Measurements from ENCODE around the gene PIP5K1B.

The PIP5K1B gene

DNA sequence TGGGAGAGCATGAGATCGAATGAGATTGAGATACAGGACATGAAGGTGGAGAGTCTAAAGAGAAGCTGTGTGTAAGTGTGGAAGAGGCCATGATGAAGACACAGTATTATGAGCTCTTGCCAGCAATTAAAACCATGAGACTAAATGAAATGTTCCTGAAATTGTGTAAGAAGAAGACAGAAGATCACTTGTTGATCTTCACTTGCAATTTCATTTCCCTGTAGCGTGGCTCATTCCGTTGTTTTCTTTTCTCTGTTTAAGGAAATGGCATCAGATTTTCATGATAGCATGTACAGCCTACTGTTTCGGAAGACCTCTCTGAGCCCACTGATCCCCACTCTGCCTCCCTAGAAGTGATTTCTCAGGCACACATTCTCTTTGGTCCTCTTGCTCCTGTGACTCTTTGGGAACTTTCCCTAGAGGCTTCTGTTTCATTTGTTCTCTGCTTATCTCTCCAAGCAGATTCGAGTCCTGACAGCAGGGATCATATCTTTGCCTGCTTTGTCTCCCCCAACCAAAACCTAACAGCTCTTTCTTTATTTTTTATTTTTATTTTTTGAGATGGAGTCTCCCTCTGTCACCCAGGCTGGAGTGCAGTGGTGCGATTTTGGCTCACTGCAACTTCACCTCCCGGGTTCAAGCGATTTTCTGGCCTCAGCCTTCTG, 16.8 kb downstream of the PIP5K1B start:
- Histone ChIP-seq H3K9ac (ENCODE audit: low read length) (no peak overlapping the region), H3K27me3 (ENCODE audit: control insufficient read depth in 1 of 2, insufficient read depth in 2 of 2, low read length in 2 of 2) (no peaks in the 10 kb centered on the region), H3K27ac (ENCODE audit: low read depth, low read length) (no peak overlapping the region), H3K9me3 (ENCODE audit: low read length) (no peaks in the 10 kb centered on the region), H3K36me3 (ENCODE audit: insufficient read depth, low read length) (no peaks in the 10 kb centered on the region), H3K4me3 (ENCODE audit: low read depth in 1 of 2, low read length in 2 of 2) (no peak overlapping the region), H3K4me1 (ENCODE audit: insufficient read depth, low read length) (no peaks in the 10 kb centered on the region)

DNA sequence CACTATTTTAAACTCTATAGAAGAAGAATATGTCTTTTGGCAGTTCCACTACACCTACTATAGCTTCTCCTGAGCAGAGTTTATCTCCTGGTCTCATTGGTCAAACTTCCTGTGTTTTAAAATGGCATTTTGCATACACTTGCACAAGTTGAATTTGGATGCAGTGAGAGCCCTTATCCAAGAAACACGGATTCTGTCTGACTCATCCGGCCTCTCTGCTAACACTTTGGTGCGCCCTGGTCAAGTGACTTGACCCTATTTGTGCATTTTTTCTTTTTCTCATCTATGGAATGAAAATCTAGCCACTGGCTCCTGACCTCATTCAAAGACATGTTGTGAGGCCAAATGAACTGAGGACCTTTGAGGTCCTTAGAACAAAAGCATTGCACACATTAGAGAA, 20.0 kb downstream of the PIP5K1B start:
- Histone ChIP-seq H3K27me3 (ENCODE audit: control insufficient read depth in 1 of 2, insufficient read depth in 2 of 2, low read length in 2 of 2) (no peaks in the 10 kb centered on the region), H3K4me3 (ENCODE audit: low read depth in 1 of 2, low read length in 2 of 2) (no peak overlapping the region), H3K9ac (ENCODE audit: low read length) (no peak overlapping the region), H3K27ac (ENCODE audit: low read depth, low read length) (no peak overlapping the region), H3K4me1 (ENCODE audit: insufficient read depth, low read length) (no peaks in the 10 kb centered on the region), H3K36me3 (ENCODE audit: insufficient read depth, low read length) (no peaks in the 10 kb centered on the region), H3K9me3 (ENCODE audit: low read length) (no peaks in the 10 kb centered on the region)

- no peaks in the 10 kb centered on the region for H3K9me3 ChIP-seq (ENCODE audit: low read length)
- H3K27ac ChIP-seq (ENCODE audit: low read depth, low read length): no peak overlapping the region
- no peaks in the 10 kb centered on the region for H3K4me1 ChIP-seq (ENCODE audit: insufficient read depth, low read length)
- no peaks in the 10 kb centered on the region for H3K27me3 ChIP-seq (ENCODE audit: control insufficient read depth in 1 of 2, insufficient read depth in 2 of 2, low read length in 2 of 2)
- no peak overlapping the region for H3K9ac ChIP-seq (ENCODE audit: low read length)
- no peaks in the 10 kb centered on the region for H3K36me3 ChIP-seq (ENCODE audit: insufficient read depth, low read length)
- H3K4me3 ChIP-seq (ENCODE audit: low read depth in 1 of 2, low read length in 2 of 2): no peak overlapping the region
Observed at GRCh38 chr9:68726489-68726888, 21.4 kb downstream of the PIP5K1B start.

GRCh38 chr9:68727636-68728035, 22.6 kb downstream of the PIP5K1B start:
- Histone ChIP-seq H3K9me3 (ENCODE audit: low read length) (no peaks in the 10 kb centered on the region), H3K36me3 (ENCODE audit: insufficient read depth, low read length) (no peaks in the 10 kb centered on the region), H3K4me1 (ENCODE audit: insufficient read depth, low read length) (no peaks in the 10 kb centered on the region), H3K27ac (ENCODE audit: low read depth, low read length) (no peak overlapping the region), H3K27me3 (ENCODE audit: control insufficient read depth in 1 of 2, insufficient read depth in 2 of 2, low read length in 2 of 2) (no peaks in the 10 kb centered on the region), H3K9ac (ENCODE audit: low read length) (no peak overlapping the region), H3K4me3 (ENCODE audit: low read depth in 1 of 2, low read length in 2 of 2) (no peak overlapping the region)

DNA sequence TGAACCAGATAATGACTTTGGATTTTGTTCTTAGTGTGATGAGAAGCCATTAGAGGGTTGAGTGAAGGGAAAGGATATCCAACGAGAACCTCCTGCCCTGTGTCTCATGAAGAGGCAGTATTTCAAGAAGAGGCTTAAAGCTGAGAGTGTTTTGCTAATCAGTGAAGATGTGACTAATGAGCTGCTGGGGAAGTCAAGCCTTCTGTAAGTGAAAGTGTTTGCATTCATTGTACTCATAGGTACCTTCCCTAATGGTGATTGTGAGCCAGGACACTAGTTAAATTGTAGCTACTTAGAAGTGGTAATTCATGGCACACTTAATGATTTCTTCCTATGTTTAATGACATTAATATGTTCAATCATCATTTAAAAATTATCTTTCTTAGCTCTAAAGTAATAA, 23.7 kb downstream of the PIP5K1B start:
- no peaks in the 10 kb centered on the region for H3K9me3 ChIP-seq (ENCODE audit: low read length)
- no peaks in the 10 kb centered on the region for H3K36me3 ChIP-seq (ENCODE audit: insufficient read depth, low read length)
- no peaks in the 10 kb centered on the region for H3K4me1 ChIP-seq (ENCODE audit: insufficient read depth, low read length)
- no peak overlapping the region for H3K9ac ChIP-seq (ENCODE audit: low read length)
- H3K27ac ChIP-seq (ENCODE audit: low read depth, low read length): no peak overlapping the region
- H3K27me3 ChIP-seq (ENCODE audit: control insufficient read depth in 1 of 2, insufficient read depth in 2 of 2, low read length in 2 of 2): no peaks in the 10 kb centered on the region
- no peak overlapping the region for H3K4me3 ChIP-seq (ENCODE audit: low read depth in 1 of 2, low read length in 2 of 2)

DNA sequence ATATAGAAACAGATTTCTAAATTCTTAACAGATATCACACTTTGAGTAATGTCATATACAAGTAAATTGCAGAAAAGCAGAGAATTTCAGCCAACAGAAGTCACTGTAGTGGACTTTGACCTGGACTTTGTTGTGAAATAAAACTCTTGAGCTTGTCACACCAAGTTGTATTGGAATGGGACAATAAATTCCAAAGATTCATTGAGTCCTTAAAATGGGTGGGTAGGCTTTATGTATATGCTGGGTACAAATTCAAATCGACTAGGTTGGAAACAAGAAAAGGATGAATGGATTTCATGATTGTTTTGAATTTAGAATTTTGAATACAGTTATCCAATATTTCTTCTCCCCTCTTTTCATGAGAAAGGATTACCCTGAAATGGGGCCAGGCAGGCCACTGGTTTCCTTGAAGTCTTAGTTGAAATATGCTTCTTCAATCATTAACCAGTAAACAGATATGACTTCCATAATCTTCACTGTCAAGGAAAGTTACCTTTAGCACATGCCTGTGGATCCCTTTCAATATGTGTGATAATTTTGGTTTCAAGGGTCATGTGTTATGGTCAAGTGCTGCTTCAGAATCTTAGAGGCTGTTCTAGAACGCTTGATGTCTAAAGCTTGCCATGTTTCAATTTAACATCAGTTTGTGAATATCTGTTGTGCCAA, 25.7 kb downstream of the PIP5K1B start:
- Histone ChIP-seq H3K4me1 (ENCODE audit: insufficient read depth, low read length) (no peaks in the 10 kb centered on the region), H3K9ac (ENCODE audit: low read length) (no peak overlapping the region)

GRCh38 chr9:68731857-68732256, 26.8 kb downstream of the PIP5K1B start:
- Histone ChIP-seq H3K9ac (ENCODE audit: low read length) (no peak overlapping the region), H3K27ac (ENCODE audit: low read depth, low read length) (no peak overlapping the region), H3K4me1 (ENCODE audit: insufficient read depth, low read length) (no peaks in the 10 kb centered on the region), H3K36me3 (ENCODE audit: insufficient read depth, low read length) (no peaks in the 10 kb centered on the region), H3K27me3 (ENCODE audit: control insufficient read depth in 1 of 2, insufficient read depth in 2 of 2, low read length in 2 of 2) (no peaks in the 10 kb centered on the region), H3K4me3 (ENCODE audit: low read depth in 1 of 2, low read length in 2 of 2) (no peak overlapping the region), H3K9me3 (ENCODE audit: low read length) (no peaks in the 10 kb centered on the region)

More for the DNA sequence above, 25.7 kb downstream of the PIP5K1B start:
- no peak overlapping the region for H3K4me3 ChIP-seq (ENCODE audit: low read depth in 1 of 2, low read length in 2 of 2)
- no peaks in the 10 kb centered on the region for H3K9me3 ChIP-seq (ENCODE audit: low read length)
- no peaks in the 10 kb centered on the region for H3K36me3 ChIP-seq (ENCODE audit: insufficient read depth, low read length)
- H3K27me3 ChIP-seq (ENCODE audit: control insufficient read depth in 1 of 2, insufficient read depth in 2 of 2, low read length in 2 of 2): no peaks in the 10 kb centered on the region
- no peak overlapping the region for H3K27ac ChIP-seq (ENCODE audit: low read depth, low read length)

GRCh38 chr9:68732405-68733020, 27.5 kb downstream of the PIP5K1B start:
- Histone ChIP-seq H3K9ac (ENCODE audit: low read length) (no peak overlapping the region), H3K36me3 (ENCODE audit: insufficient read depth, low read length) (no peaks in the 10 kb centered on the region), H3K4me1 (ENCODE audit: insufficient read depth, low read length) (no peaks in the 10 kb centered on the region)

DNA sequence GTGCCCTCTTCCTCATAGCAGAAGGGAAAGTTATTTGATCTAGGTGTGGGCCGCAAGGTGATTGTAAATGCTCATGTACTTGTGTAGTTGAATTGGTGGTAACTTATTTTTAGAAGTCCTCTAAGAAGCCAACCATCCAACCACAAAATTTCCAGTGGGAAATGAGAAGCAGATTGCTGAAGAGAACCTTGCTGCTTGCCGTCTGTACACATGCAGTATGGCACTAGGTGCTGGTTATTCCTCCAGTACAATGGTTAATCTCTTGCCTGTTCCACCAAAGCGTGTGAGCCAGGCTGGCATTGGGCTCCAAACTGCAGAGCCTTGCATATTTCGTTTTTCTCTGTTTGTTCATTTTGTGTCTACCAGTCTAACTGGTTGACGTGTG, 28.0 kb downstream of the PIP5K1B start:
- Histone ChIP-seq H3K27me3 (ENCODE audit: control insufficient read depth in 1 of 2, insufficient read depth in 2 of 2, low read length in 2 of 2) (no peaks in the 10 kb centered on the region), H3K9ac (ENCODE audit: low read length) (no peak overlapping the region), H3K36me3 (ENCODE audit: insufficient read depth, low read length) (no peaks in the 10 kb centered on the region), H3K9me3 (ENCODE audit: low read length) (no peaks in the 10 kb centered on the region), H3K4me1 (ENCODE audit: insufficient read depth, low read length) (no peaks in the 10 kb centered on the region), H3K27ac (ENCODE audit: low read depth, low read length) (no peak overlapping the region), H3K4me3 (ENCODE audit: low read depth in 1 of 2, low read length in 2 of 2) (no peak overlapping the region)

More at GRCh38 chr9:68732405-68733020, 27.5 kb downstream of the PIP5K1B start:
- no peaks in the 10 kb centered on the region for H3K27me3 ChIP-seq (ENCODE audit: control insufficient read depth in 1 of 2, insufficient read depth in 2 of 2, low read length in 2 of 2)
- no peak overlapping the region for H3K27ac ChIP-seq (ENCODE audit: low read depth, low read length)
- no peaks in the 10 kb centered on the region for H3K9me3 ChIP-seq (ENCODE audit: low read length)
- H3K4me3 ChIP-seq (ENCODE audit: low read depth in 1 of 2, low read length in 2 of 2): no peak overlapping the region

- H3K4me1 ChIP-seq (ENCODE audit: insufficient read depth, low read length): no peaks in the 10 kb centered on the region
- H3K27ac ChIP-seq (ENCODE audit: low read depth, low read length): no peak overlapping the region
- H3K9ac ChIP-seq (ENCODE audit: low read length): no peak overlapping the region
- H3K9me3 ChIP-seq (ENCODE audit: low read length): no peaks in the 10 kb centered on the region
- peaks cover 0 to 4% of the 10 kb centered on the region in 2 donors for H3K27me3 ChIP-seq (ENCODE audit: control insufficient read depth in 1 of 2, insufficient read depth in 2 of 2, low read length in 2 of 2)
- no peak overlapping the region for H3K4me3 ChIP-seq (ENCODE audit: low read depth in 1 of 2, low read length in 2 of 2)
- H3K36me3 ChIP-seq (ENCODE audit: insufficient read depth, low read length): no peaks in the 10 kb centered on the region
Observed at GRCh38 chr9:68738358-68738757, 33.3 kb downstream of the PIP5K1B start.

DNA sequence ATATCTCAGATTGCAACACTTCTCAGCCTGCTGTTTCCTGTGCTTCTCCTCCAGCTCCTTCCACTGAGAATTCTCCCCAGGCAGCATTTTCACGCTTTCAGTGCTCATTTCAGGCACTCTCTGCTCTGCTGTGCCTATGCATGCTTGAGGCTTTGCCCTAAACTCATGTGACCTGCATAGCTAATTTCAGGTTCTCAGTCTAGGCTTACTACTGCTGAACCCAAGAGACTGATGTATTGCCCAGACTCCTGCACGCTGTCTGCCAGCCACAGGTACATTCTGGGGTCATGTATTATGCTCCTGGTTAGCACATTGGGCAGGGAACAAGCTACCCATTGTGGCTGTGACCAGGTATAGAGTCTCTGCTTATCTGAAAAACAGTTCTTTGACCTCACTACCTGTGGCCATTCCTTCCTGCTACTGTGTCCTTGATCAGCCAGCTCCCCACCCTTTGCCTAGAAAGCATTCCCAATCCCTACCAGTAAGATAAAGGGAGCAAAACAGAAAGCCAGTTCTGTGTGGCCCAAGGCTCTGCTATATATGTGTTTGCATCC, 34.7 kb downstream of the PIP5K1B start:
- Histone ChIP-seq H3K9me3 (ENCODE audit: low read length) (no peaks in the 10 kb centered on the region), H3K9ac (ENCODE audit: low read length) (no peak overlapping the region), H3K27ac (ENCODE audit: low read depth, low read length) (no peak overlapping the region), H3K4me3 (ENCODE audit: low read depth in 1 of 2, low read length in 2 of 2) (no peak overlapping the region), H3K36me3 (ENCODE audit: insufficient read depth, low read length) (no peaks in the 10 kb centered on the region), H3K27me3 (ENCODE audit: control insufficient read depth in 1 of 2, insufficient read depth in 2 of 2, low read length in 2 of 2) (peaks cover 0 to 4% of the 10 kb centered on the region in 2 donors), H3K4me1 (ENCODE audit: insufficient read depth, low read length) (no peaks in the 10 kb centered on the region)
